Measurements from ENCODE around the gene INO80C.
"Not testable (repeated sequence)": the region's sequence is repeated elsewhere in the genome, so short reads cannot be mapped to it uniquely, and the experiment has no call there.

Gene INO80C

DNA sequence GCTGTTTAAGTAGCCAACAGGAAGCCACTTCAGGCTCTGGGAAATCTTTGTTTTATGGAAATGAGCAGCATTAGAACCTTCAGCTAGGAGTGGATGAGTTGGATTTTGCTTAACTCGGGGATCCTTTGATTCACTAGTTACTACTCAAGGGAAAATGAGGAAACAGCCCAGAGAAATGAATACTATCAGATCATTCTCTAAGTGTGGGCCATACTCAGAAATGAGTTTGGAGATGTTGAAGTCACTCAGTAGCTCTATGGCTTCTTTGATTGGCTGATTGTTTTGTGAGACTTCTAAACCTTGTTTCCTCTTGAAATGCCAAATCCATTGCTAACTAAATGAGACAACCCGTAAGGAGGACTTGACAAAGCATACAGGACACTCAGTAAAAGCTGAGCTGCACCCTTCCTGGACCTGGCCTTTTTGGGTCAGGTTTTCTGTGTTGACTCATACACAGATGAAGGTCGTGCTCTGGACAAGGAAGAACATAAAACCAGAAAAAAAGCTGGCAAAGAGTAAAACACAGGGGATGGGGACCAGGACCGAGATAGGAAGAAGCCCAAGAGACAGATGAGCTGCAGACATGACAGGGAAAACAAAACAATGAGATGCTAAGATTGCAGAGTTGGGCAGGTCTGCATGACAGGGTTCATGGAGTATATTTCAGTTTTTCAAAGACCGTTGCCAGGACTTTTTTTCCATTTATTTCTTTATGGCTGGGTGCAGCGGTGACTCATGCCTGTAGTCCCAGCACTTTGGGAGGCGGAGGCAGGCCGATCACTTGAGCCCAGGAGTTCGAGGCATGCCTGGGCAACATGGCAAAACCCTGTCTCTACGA, 41.6 kb downstream of the INO80C start:
- DNase-seq: no peak
- TF ChIP-seq, protein P1, sequence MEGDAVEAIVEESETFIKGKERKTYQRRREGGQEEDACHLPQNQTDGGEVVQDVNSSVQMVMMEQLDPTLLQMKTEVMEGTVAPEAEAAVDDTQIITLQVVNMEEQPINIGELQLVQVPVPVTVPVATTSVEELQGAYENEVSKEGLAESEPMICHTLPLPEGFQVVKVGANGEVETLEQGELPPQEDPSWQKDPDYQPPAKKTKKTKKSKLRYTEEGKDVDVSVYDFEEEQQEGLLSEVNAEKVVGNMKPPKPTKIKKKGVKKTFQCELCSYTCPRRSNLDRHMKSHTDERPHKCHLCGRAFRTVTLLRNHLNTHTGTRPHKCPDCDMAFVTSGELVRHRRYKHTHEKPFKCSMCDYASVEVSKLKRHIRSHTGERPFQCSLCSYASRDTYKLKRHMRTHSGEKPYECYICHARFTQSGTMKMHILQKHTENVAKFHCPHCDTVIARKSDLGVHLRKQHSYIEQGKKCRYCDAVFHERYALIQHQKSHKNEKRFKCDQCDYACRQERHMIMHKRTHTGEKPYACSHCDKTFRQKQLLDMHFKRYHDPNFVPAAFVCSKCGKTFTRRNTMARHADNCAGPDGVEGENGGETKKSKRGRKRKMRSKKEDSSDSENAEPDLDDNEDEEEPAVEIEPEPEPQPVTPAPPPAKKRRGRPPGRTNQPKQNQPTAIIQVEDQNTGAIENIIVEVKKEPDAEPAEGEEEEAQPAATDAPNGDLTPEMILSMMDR (IDR thresholded peaks at IDR 0.05; ENCODE audit: low read depth, low read length): no peak
- Histone ChIP-seq H3K36me3 (no peaks in the 10 kb centered on the region), H3K4me3 (ENCODE audit: low read depth, low read length) (no peak overlapping the region), H3K9me3 (no peaks in the 10 kb centered on the region), H3K4me1 (peaks cover 6% of the 10 kb centered on the region), H3K27me3 (no peaks in the 10 kb centered on the region)

DNA sequence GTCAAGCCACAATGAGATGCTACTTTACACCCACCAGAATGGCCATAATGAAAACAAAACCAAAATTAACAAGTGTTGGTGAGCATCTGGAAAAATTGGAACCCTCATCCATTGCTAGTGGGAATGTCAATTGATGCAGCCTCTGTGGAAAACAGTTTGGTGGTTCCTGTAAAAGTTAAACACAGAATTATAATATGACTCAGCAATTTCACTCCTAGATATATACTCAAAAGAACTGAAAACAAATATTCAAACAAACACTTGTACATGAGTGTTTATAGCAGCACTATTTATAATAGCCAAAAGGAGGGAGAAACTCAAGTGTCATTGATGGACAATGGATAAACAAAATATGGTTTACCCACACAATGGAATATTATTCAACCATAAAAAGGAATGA, 43.0 kb downstream of the INO80C start:
- no peaks in the 10 kb centered on the region for H3K36me3 ChIP-seq
- TF ChIP-seq, protein P1 (IDR thresholded peaks at IDR 0.05; ENCODE audit: low read depth, low read length): no peak
- H3K4me3 ChIP-seq (ENCODE audit: low read depth, low read length): no peak overlapping the region
- H3K4me1 ChIP-seq: peaks cover 6% of the 10 kb centered on the region
- no peak for DNase-seq
- no peaks in the 10 kb centered on the region for H3K9me3 ChIP-seq
- H3K27me3 ChIP-seq: no peaks in the 10 kb centered on the region

DNA sequence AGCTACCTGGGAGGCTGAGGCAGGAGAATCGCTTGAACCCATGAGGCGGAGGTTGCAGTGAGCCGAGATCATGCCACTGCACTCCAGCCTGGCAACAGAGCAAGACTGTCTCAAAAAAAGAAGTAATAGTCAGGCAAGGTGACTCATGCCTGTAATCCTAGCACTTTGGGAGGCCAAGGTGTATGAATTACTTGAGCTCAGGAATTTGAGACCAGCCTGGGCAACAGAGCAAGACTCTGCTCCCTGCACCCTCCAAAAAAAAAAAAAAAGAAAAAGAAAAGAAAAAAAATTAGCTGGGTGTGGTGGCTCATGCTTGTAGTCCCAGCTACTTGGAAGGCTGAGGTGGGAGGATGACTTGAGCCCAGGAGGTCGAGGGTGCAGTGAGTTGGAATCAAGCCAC, 44.7 kb downstream of the INO80C start:
- not testable (repeated sequence) for H3K27me3 ChIP-seq; H3K36me3 ChIP-seq; H3K4me1 ChIP-seq; H3K9me3 ChIP-seq; DNase-seq; H3K4me3 ChIP-seq (ENCODE audit: low read depth, low read length)

DNA sequence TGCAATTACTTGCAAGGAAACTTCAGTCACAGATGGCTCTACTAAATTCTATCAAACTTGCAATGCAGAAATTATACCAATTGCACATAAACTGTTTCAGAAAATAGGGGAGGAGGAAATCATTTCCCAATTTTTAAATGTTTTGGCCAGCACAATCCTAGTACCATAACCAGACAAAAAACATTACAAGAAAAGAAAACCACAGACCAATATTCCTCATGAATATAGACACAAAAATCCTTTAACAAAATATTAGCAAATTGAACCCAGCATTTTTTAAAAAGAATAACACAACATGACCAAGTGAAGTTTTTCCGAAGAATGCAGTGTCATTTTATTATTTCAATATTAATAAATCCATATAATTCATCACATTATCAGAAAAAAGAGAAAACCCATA, 45.8 kb downstream of the INO80C start:
- H3K4me3 ChIP-seq (ENCODE audit: low read depth, low read length): no peak overlapping the region
- no peaks in the 10 kb centered on the region for H3K27me3 ChIP-seq
- no peaks in the 10 kb centered on the region for H3K4me1 ChIP-seq
- no peaks in the 10 kb centered on the region for H3K9me3 ChIP-seq
- TF ChIP-seq, protein P1 (IDR thresholded peaks at IDR 0.05; ENCODE audit: low read depth, low read length): no peak
- H3K36me3 ChIP-seq: no peaks in the 10 kb centered on the region
- DNase-seq: no peak

DNA sequence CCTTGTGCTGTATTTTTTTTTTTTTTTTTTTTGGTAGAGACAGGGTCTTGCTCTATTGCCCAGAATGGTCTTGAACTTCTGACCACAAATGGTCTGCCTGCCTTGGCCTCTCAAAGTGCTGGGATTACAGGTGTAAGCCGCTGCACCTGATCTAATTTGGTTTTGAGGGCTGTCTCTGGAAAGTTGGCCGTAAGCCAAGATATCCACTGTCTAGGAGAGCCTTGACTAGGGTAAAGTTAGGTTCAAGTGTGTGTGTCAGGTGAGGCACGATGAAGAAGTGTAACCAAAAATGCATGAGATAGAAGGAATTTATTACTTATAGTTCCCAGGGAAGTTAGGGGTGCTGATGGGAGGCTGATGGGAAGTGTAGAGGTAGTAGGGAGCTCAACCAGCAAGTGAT, 46.7 kb downstream of the INO80C start:
- Histone ChIP-seq H3K4me1 (no peaks in the 10 kb centered on the region), H3K4me3 (ENCODE audit: low read depth, low read length) (no peak overlapping the region), H3K27me3 (no peaks in the 10 kb centered on the region), H3K9me3 (no peaks in the 10 kb centered on the region), H3K36me3 (no peaks in the 10 kb centered on the region)
- TF ChIP-seq, protein P1 (IDR thresholded peaks at IDR 0.05; ENCODE audit: low read depth, low read length): no peak
- DNase-seq: no peak

DNA sequence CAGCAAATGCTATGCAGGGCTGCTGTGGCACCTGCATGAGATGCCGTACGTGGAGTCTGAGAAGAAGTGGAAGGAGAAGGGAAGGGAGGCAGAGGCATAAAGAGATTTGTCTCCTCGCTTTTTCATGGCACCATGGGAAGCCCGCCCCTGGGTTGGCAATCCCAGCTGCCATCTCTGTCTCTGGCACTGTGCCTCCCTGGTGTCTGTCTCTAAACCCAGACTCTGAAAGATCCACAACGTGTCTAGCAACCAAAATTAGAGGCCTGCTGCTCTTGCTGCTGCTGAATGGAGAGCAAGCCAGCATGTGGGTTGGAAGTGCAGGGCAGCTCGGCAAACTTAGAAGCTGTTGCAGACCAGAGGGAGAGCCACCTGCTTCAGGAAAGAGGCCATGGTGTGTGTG, 53.1 kb downstream of the INO80C start:
- TF ChIP-seq, protein P1 (IDR thresholded peaks at IDR 0.05; ENCODE audit: low read depth, low read length): no peak
- Histone ChIP-seq H3K9me3 (no peaks in the 10 kb centered on the region), H3K4me3 (ENCODE audit: low read depth, low read length) (no peak overlapping the region), H3K36me3 (no peaks in the 10 kb centered on the region), H3K4me1 (no peaks in the 10 kb centered on the region), H3K27me3 (no peaks in the 10 kb centered on the region)
- no peak for DNase-seq

Measured in BE2C (cell line).